Measurements from ENCODE around the gene MYO1D. TPM values are rescaled to one million over a fixed set of nuclear protein-coding genes. Genes with fewer than 3 reads are reported as not detected.

The MYO1D gene
- total RNA-seq, 1 donor from 2014 or later: 24.9 TPM

GRCh38 chr17:32588982-32589381 lies 287.9 kb downstream of the MYO1D start:
- Mint-ChIP-seq H3K4me1 (ENCODE audit: unreplicated experiment) (no peaks in the 10 kb centered on the region), H3K36me3 (peaks cover 7% of the 10 kb centered on the region), H3K27me3 (no peaks in the 10 kb centered on the region), H3K4me3 (no peak overlapping the region), H3K27ac (no peak overlapping the region), H3K9me3 (no peaks in the 10 kb centered on the region)
- peak; percentile 63 for TF ChIP-seq CTCF (conservative IDR thresholded peaks at IDR 0.05)
- DNase-seq (ENCODE audit: extremely low spot score, unreplicated experiment): no peak

- no peaks in the 10 kb centered on the region for H3K27me3 Mint-ChIP-seq
- no peak overlapping the region for H3K27ac Mint-ChIP-seq
- H3K4me3 Mint-ChIP-seq: no peak overlapping the region
- no peak for TF ChIP-seq CTCF (conservative IDR thresholded peaks at IDR 0.05)
- no peak for DNase-seq (ENCODE audit: extremely low spot score, unreplicated experiment)
- H3K36me3 Mint-ChIP-seq: peaks cover 9% of the 10 kb centered on the region
- H3K9me3 Mint-ChIP-seq: peaks cover 2% of the 10 kb centered on the region
- no peaks in the 10 kb centered on the region for H3K4me1 Mint-ChIP-seq (ENCODE audit: unreplicated experiment)
These were observed 288.8 kb downstream of the MYO1D start for GRCh38 chr17:32588135-32588534.

- H3K4me3 Mint-ChIP-seq: no peak overlapping the region
- TF ChIP-seq CTCF (conservative IDR thresholded peaks at IDR 0.05): no peak
- H3K36me3 Mint-ChIP-seq: peaks cover 11% of the 10 kb centered on the region
- no peak overlapping the region for H3K27ac Mint-ChIP-seq
- no peaks in the 10 kb centered on the region for H3K4me1 Mint-ChIP-seq (ENCODE audit: unreplicated experiment)
- no peak for DNase-seq (ENCODE audit: extremely low spot score, unreplicated experiment)
- no peaks in the 10 kb centered on the region for H3K27me3 Mint-ChIP-seq
- H3K9me3 Mint-ChIP-seq: peaks cover 5% of the 10 kb centered on the region
These were observed 290.3 kb downstream of the MYO1D start for GRCh38 chr17:32586666-32587065.

- Mint-ChIP-seq H3K4me3 (no peak overlapping the region), H3K4me1 (ENCODE audit: unreplicated experiment) (no peaks in the 10 kb centered on the region), H3K27me3 (no peaks in the 10 kb centered on the region)
These were observed 292.1 kb downstream of the MYO1D start for GRCh38 chr17:32584792-32585191.

GRCh38 chr17:32583053-32583452 lies 293.9 kb downstream of the MYO1D start:
- H3K27me3 Mint-ChIP-seq: no peaks in the 10 kb centered on the region
- peaks cover 14% of the 10 kb centered on the region for H3K9me3 Mint-ChIP-seq
- no peak overlapping the region for H3K27ac Mint-ChIP-seq
- H3K36me3 Mint-ChIP-seq: peaks cover 11% of the 10 kb centered on the region
- no peak for DNase-seq (ENCODE audit: extremely low spot score, unreplicated experiment)
- TF ChIP-seq CTCF (conservative IDR thresholded peaks at IDR 0.05): no peak
- H3K4me1 Mint-ChIP-seq (ENCODE audit: unreplicated experiment): peaks cover 4% of the 10 kb centered on the region
- no peak overlapping the region for H3K4me3 Mint-ChIP-seq

More at GRCh38 chr17:32584792-32585191, 292.1 kb downstream of the MYO1D start:
- H3K36me3 Mint-ChIP-seq: peaks cover 11% of the 10 kb centered on the region
- H3K27ac Mint-ChIP-seq: no peak overlapping the region
- no peak for TF ChIP-seq CTCF (conservative IDR thresholded peaks at IDR 0.05)
- peaks cover 9% of the 10 kb centered on the region for H3K9me3 Mint-ChIP-seq
- no peak for DNase-seq (ENCODE audit: extremely low spot score, unreplicated experiment)

GRCh38 chr17:32575852-32576251 lies 301.1 kb downstream of the MYO1D start:
- H3K27ac Mint-ChIP-seq: no peak overlapping the region
- H3K9me3 Mint-ChIP-seq: peaks cover 4% of the 10 kb centered on the region
- H3K4me1 Mint-ChIP-seq (ENCODE audit: unreplicated experiment): peaks cover 4% of the 10 kb centered on the region
- no peak for DNase-seq (ENCODE audit: extremely low spot score, unreplicated experiment)
- TF ChIP-seq CTCF (conservative IDR thresholded peaks at IDR 0.05): no peak
- H3K27me3 Mint-ChIP-seq: no peaks in the 10 kb centered on the region
- no peaks in the 10 kb centered on the region for H3K36me3 Mint-ChIP-seq
- H3K4me3 Mint-ChIP-seq: no peak overlapping the region
